Right ventricle myocardium inferior (tissue), 1 donor: Measurements from ENCODE around the gene FBXL7. TPM values are rescaled to one million over a fixed set of nuclear protein-coding genes. Genes with fewer than 3 reads are reported as not detected.
A peak's percentile ranks its signal among the peaks of the same experiment; 100 is the strongest.

Experiments
- ATAC-seq: fragments of 200-7000 bp; cut with Tn5 transposase; one replicate; pipeline ENCODE4 v1.9.1; 2020; ENCODE audit warnings: mild to moderate bottlenecking, moderate library complexity
- DNase-seq: peaks from one replicate; pipeline ENCODE4 v3.0.0; 2021; ENCODE audit errors: missing footprints
- intact Hi-C: fragments of 100-400 bp; cut with DNase I; formaldehyde crosslinking; loops from one replicate; pipeline ENCODE4 v1.11.0; 2022
- total RNA-seq: library from RNA; stranded (reverse); fragmentation: NEBNext Ultra II Directional; extraction: Animal tissue kit (Norgen Biotek cat#: 25700); gene quantifications from one replicate; pipeline ENCODE4 v1.2.1, GENCODE V29; 2021
- donor health status: DM: no; HTN: yes; CAD: no; lungs with severe emphysema.

The FBXL7 gene
- total RNA-seq, 1 donor from 2014 or later, result 17.8 TPM

DNA sequence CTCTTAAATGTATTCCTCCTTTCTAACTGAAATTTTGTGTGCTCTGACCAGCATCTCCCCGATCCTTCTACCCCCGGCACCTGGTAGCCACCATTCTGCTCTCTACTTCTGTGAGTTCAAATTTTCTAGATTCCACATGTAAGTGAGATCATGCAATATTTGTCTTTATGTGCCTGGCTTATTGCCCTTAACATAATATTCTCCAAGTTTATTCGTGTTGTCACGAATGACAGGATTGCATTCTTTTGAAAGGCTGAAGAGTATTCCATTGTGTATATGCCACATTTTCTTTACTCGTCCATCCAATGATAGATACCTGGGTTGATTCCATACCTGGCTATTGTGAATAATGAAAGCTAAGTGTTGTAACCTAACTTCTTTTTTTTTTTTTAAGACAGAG lies 29.0 kb downstream of the FBXL7 start:
- DNase-seq (no peak), ATAC-seq (no peak)
- intact Hi-C loops, result no loop called here

DNA sequence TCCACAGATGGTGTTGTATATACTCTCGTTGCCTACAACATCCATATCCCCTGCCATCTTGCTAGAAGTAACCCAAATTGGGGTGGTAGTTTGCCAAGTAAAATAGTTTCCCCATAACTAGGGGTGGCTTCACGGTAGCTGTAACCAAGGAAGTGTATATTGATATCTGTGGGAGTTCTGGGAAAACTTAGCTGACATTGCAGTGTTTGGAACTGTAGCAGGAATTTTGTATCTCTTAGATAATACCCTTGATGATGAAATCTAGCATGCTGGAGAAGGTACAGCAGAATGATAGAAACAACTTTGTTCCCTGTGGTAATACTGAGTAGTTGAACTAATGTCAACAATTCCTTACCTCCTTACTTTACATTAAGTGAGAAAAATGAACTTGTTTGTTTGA lies 29.8 kb downstream of the FBXL7 start:
- intact Hi-C loops, result no loop called here
- DNase-seq (no peak), ATAC-seq (no peak)

DNA sequence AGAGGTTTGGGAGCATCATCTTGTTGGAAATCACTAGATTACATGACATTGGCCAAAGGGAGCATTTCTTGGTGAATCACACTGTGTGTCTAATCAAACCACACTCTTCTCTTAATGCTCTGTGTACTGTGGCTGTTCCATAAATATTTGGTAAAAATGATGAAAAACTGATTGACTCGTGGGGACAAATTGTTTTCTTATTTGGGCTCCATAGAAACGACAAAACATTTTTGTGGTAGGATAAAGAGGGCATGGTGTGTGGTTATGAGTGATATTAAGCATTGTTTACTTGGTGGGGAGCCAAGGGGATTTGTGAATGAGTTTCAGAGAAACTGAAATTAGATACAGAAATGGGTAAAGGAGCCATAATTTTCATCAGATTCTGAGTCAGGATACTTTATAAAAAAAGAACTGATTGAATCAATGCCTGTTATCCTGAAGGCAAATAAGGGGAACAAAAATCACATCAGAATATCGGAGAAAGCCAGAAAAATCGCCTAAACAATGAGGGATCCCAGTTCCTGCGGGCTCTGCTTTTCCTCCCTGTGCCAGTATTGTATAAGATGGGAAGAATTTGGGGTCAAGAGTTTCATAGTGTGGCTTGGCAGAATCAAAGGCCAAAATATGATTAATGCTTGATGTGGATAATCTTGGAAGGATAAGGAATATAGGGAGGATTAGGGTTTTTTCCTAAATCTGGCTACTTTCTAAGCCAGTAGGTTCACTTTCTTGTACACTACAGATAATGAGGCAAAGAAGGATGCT lies 33.3 kb downstream of the FBXL7 start:
- ATAC-seq (no peak), DNase-seq (no peak)
- intact Hi-C loops, result no loop called here

DNA sequence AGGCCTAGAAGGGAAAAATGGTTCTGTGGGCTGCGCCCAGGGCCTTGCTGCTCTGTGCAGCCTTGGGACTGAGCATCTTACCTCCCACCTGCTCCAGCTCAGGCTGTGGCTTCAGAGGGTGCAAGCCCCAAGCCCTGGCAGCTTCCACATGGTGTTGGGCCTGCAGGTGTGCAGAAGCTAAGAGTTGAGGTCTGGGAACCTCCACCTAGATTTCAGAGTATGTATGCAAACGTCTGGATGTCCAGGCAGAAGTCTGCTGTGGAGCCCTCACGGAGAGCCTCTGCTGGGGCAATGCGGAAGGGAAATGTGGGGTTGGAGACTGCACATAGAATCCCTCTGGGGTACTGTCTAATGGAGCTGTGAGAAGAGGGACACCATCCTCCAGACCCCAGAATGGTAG lies 36.0 kb downstream of the FBXL7 start:
- ATAC-seq (no peak), DNase-seq (no peak)
- intact Hi-C loops, result no loop called here

DNA sequence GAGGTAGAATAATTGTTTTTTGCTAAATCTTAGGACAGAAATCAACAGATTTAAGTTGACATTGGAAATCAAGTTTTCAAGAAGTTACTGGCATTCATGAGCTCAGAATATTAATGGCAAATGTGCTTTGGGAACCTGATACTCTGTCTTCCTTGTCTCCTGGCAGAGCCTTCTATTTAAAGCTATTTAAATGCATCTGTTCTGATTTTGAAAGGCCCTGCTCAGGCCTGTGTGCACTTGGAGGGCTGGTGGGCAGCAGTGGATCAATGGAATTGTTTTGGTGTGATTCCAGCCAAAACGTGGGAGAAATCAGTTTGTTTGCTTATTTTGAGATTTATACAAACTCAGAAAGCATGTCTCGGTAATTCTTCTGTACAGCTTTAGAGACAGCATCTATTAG lies 38.5 kb downstream of the FBXL7 start:
- intact Hi-C loops, result no loop called here
- peak; percentile 48 for ATAC-seq
- DNase-seq, result no peak

DNA sequence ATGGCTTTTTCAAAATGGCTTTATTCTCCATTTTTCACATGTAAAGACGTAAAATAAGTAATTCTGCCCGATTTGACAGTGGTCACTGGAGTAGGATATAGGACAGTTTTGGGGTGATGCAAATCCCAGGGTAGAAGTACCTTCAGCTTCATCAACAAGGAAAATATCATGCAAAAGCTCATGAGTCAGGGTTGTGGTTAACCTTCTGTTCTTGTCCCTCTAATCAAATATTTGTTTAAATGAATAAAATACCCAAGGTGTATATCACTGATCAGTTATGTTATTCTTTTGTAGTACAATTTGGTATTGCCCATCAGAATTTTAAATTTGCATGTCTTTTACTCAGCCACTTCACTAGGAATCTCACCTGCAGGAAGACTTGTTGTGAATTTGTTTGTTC lies 40.0 kb downstream of the FBXL7 start:
- intact Hi-C loops, result no loop called here
- no peak for DNase-seq
- no peak for ATAC-seq

DNA sequence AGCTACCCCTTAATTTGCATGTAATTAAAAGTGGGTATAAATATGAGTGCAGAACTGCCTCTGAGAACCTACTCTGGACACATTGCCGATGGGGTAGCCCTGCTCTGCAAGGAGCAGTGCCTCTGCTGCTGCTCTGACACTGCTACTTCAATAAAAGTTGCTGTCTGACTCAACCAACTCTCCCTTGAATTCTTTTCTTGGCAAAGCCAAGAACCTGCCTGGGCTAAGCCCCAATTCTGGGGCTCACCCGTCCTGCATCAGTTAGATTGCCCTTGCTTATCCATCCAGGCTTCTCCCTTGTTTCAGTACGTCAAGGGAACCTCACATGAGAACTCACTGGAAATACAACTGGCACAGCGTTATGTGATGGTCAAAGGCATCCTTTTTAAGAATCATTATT lies 44.1 kb downstream of the FBXL7 start:
- ATAC-seq, result peak; percentile 39

DNA sequence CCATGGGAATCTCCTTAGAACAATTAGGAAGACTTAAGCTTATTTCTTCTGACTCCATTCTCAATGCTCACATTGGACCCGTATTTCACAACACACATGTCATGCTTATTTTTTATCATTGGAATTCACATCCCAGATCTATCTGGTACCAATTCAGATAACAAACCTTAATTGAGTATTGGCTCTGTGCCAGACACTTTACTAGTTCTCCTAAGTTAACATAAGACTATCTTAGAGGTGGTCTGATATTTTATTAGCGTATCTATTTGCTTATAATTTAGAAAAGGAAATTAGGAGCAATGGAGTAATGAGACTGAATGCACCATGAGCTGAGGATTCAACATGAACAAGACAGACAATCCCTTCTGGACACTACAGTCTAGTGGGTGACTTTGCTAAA lies 45.1 kb downstream of the FBXL7 start:
- intact Hi-C loops, result no loop called here
- DNase-seq (no peak), ATAC-seq (no peak)

More for the DNA sequence above, 44.1 kb downstream of the FBXL7 start:
- no peak for DNase-seq
- intact Hi-C loops, result no loop called here

DNA sequence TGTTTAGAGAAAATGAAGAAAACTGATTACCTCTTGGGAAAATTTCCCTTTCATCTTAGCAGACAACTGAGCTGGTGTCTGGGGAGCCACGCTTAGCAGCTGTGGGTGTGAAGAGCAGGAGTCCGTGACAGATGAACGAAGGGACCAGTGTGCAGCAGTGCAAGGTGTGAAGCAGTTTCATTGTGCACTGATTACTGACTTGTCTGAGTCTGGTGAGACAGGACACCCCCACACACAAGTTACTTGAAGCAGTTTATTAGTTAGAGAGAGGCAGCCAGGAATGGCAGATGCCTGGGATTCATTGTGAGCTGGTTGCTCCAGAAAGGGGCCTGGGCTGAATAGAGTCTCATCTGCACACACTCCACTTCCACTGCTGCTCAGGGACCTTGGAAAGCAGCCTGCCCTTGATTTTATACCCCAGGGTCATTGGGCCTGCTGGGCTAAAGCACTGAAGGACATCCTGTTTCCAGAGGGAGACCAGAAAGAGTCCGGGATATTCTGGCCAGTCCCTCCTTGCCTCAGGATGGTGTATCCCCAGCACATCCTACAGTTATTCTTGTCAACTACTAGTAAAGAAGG lies 47.4 kb downstream of the FBXL7 start:
- intact Hi-C loops, result no loop called here
- DNase-seq (no peak), ATAC-seq (no peak)

DNA sequence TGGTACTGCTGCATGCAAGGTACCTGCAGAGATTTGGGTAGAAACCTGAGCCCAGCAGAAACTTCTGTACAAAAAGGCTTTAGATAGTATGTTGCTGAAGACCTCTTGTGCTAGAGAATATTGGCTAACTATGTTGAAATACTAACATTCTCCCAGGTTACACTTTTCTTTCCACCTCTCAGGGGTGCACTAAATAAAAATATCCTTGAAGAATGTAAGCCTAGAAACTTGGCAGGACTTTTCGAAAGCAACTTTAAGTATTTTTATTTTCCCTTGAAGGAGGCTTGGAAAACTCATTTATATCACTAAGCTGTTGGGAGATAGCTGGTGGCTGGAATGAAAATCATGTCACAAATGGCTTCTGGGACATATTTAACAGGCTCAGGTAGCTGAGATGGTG lies 50.0 kb downstream of the FBXL7 start:
- intact Hi-C loops, result no loop called here
- DNase-seq (no peak), ATAC-seq (no peak)

DNA sequence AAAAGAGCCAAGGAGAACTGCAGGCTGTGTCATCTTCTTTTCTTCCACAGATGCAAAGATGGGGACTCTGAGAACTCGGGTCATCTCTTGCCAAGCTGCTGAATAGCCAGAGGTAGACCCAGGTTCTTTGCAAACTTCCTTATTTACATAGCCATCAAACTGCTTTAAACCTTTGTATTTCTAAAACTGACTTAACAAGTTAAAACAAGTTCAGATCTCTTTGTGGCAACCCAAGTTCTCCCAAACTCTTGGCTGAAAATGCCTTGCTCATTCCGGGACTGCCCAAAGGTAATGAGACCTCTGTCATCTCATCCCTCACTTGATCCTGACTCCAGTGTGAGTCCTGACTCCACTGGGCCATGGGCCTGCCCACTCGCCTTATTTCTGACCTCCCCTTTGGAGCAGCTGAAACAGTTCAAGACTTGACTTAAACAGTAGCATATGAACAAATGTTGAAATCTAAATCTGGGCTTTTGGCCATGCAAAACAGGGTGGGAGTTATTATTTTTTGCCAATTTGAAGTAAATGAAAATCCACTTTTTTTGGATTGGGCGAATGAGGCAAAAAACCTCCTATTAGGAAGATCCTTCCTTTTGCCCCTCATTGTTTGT lies 50.6 kb downstream of the FBXL7 start:
- intact Hi-C loops, result no loop called here
- no peak for DNase-seq

DNA sequence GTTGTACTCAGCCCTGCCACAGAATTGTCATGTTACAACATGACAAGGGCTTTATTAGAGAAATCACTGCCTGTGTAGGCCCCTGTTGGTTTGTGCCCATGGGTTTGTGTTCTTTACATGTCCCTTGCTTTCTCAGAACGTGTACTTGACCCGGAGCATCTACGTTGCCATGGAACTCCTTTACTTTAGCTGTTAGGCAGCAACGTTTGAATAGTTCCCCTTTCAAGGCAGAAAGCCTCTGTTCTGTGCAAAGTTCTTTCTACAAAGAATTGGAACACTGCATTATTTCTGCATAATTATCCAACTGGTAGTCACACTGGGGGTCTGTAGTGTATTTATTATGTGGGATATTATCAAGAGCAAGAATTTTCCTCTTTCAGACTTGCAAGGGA lies 51.1 kb downstream of the FBXL7 start:
- DNase-seq, result no peak
- intact Hi-C loops, result no loop called here
- no peak for ATAC-seq

More for the DNA sequence above, 50.6 kb downstream of the FBXL7 start:
- ATAC-seq, result peak; percentile 70

DNA sequence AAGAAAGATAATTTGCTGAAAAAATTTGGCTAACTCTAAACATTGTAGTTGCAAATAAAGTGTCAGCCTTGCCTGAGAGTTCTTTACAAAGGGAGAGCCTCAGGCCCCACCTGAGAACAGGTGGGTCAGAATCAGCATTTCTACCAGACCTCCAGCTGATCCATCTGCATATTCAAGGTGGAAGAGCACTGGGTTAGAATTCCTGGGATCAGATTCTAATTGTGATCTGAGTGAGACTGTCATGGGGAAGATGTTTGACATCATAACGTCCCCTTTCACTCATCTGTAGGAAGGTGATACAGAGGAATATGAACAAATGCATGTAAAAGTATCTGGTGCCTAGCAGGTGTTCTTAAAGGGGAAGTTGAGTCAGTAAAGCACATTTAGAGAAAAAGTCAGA lies 54.6 kb downstream of the FBXL7 start:
- intact Hi-C loops, result no loop called here
- DNase-seq, result no peak
- ATAC-seq, result no peak

DNA sequence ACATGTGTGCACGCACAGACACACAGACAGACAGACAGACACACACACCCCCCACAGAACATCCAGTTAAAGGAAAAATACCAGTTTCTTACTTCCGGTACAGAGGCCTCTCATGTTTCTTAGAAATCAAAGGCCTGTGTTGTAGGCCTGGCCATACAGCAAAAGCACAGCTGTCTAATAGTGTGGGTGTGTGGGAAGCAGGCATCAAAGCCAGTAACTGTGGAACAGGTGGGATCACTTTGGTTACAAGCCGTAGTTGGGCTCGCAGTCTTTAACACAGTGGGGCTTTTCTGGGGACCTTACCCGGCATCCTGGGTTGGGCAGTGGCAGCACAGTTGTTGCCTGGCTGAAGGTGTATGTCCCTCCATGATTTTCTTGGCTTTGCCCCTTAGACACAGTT lies 55.2 kb downstream of the FBXL7 start:
- no peak for DNase-seq
- intact Hi-C loops, result no loop called here
- no peak for ATAC-seq

DNA sequence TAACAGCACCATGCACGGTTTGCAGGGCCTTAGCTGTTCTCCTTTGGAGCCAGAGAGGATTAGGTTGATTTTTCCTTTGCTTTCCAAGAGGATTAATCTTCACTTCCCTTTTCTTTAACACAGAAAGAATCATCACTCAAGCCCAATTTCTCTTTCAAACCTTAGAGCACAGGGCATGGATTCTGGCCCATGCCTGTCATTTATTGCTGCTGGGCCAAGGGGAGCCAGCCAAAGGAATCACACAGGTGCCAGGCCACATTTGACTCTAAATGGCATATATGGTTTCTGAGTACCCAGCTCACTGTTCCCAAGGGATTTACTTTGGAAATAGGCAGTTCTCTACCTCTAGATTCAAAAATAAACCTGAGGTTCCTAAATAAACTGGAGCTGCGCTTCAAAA lies 58.3 kb downstream of the FBXL7 start:
- no peak for DNase-seq
- intact Hi-C loops, result no loop called here
- no peak for ATAC-seq

DNA sequence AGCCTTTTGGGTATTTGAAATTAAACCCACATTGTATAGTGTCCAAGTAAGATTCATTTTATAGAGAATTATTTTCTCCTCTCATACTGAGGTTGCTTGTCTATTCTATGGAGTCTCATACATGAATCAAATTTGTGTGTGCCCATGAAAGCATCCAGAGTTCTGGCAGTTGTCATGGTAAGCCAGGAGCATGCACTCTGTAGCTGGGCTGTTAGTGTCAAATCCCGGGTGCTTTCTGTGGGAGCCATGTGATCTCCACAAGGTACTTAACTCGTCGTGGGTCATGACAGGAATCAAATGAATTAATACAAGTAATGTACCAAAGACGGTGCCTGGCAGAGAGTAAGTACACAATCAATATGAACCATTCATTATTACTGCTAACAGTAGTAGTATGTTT lies 58.7 kb downstream of the FBXL7 start:
- intact Hi-C loops, result no loop called here
- DNase-seq (no peak), ATAC-seq (no peak)

DNA sequence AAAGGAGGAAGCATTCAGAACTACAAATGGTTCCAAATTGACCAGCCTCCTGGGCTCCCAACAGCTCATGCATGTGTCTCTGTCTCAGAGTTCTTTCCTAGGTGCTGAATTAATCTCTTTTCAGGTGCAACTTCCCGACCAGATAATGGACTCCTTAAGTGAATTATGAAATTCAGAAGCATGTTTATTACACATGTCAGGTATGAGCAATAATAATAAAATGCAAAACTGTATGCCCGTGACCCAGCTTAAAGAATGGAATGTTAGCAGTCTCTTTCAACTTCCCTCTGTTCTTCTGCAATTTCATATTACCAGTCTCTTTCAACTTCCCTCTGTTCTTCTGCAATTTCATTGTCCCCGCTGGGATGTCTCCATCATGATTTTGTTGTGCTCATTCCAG lies 60.4 kb downstream of the FBXL7 start:
- intact Hi-C loops, result no loop called here
- DNase-seq (no peak), ATAC-seq (no peak)

DNA sequence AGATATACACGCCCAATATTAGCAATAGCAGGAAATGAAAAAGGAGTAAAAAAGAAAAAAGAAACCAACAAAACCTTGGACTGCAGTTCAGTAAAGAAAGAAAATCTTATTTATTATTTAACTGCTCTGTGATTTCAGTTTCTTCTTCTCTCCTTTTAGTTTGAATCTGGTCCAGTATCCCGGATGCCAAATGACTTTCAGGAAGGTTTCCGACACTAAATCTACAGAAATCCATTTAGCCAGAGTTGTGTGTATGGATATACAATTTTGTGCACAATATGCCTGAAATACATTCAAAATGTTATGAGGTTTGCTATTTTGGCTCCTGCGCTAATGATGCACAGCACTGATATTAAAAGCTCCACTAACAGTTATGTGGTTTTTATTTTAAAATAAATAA lies 64.5 kb downstream of the FBXL7 start:
- ATAC-seq (no peak), DNase-seq (no peak)
- intact Hi-C loops, result no loop called here

DNA sequence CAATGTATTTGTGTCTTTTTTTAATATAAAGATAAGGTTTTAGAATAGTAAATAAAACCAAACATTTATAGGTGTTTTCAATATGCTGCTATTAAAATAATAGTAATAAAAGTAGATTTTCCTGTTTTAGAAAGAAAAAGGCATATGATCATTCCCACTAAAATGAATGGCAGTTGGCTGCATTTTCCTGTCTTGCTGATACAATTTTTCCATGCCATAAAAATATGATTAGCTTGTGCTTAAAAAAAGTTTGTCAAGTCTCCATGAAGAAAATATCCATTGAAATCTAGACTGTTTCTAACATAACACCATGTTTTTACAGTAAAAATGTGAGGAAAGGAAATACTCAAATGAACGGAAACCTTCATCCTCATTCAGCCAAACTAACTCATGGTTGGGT lies 65.0 kb downstream of the FBXL7 start:
- DNase-seq (no peak), ATAC-seq (no peak)
- intact Hi-C loops, result no loop called here

DNA sequence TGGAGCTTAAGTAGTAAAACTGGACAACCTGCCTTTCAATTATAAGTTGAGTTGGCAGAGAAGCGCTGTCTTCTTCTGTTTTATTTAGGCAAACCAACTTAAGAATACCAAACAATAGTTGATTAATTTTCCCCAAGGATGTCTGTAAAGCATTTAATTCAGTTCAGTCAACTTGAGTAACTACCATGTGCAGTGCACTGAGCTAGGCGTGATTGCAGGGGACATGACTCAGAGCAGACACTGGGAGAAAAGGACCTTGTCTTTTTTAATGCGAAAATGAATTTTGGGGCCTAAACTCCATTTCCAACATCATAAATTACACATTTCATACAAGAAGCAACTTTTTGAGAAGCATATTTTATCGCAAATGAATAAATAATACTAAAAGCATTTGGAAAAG lies 66.3 kb downstream of the FBXL7 start:
- intact Hi-C loops, result no loop called here
- no peak for ATAC-seq
- no peak for DNase-seq

DNA sequence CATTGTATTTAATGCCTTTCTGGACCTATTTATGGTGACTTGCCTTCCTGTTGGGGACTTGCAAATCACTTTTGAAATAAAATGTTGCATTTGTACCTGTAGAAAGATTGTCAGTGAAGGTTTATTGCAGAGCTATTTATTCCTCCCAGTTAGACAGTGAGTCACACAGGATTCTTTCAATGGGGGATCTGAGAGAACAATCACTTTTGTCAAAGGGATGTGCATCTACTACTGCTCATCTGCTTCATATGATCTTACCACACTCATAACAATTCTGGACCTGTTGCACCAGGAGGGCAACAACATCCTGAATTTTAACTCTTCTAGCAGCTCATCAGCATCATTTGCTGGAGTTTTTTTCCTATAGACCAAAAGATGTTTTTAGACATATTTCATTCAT lies 66.8 kb downstream of the FBXL7 start:
- DNase-seq (no peak), ATAC-seq (no peak)
- intact Hi-C loops, result no loop called here
